Epithelial cell of proximal tubule (primary cell): ENCODE data around the gene KICS2. TPM values are rescaled to one million over a fixed set of nuclear protein-coding genes. Genes with fewer than 3 reads are reported as not detected.

ENCODE experiments used
- DNase-seq: peaks from one replicate; pipeline ENCODE4 v3.0.0-alpha.2; 2011; ENCODE audit warnings: low read depth
- H3K4me3 ChIP-seq: 2 replicates; pipeline ENCODE4 v1.5.1; 2011; ENCODE audit warnings: low read depth, mild to moderate bottlenecking, low read length
- total RNA-seq: library from RNA; depleted of rRNA; stranded (reverse); fragments of >200 nt; gene quantifications from 2 replicates; pipeline ENCODE4 v1.2.3, GENCODE V29; 2015
- TF ChIP-seq, protein P1 (sequence below): conservative IDR thresholded peaks from 2 replicates; pipeline ENCODE4 v1.5.1; 2012; ENCODE audit warnings: low read depth, mild to moderate bottlenecking, low read length

KICS2 gene
- total RNA-seq, 1 donor from 2014 or later = 4.8 TPM

DNA sequence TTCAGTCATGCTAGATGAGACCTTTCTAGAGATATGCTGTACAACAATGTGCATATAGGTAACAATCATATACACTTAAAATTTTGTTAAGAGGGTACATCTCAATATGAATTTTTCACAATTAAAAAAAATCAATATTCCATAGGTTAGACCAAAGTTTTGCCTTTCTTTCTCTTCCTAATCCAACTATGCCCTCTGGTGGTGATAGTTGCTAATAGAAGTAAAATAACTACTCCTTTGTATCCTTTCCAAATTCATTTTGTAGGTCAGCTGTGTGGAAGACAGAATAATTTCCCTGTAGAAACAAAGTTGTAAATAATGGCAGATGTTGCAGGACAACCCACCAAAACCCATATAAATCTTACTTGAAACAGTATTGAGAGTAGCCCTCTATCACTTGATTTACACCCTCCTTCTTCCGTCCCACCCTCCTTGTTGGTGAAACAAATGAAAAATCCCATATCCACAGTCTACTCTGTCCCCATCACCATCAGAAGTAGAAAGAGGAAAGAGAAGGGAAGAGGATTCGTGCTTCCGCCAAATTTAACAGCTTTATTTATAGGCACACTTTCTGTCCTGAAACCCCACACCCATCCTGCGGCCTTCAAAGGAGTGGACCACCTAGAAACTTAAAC lies 34.2 kb upstream of the KICS2 start:
- DNase-seq = no peak
- TF ChIP-seq, protein P1, sequence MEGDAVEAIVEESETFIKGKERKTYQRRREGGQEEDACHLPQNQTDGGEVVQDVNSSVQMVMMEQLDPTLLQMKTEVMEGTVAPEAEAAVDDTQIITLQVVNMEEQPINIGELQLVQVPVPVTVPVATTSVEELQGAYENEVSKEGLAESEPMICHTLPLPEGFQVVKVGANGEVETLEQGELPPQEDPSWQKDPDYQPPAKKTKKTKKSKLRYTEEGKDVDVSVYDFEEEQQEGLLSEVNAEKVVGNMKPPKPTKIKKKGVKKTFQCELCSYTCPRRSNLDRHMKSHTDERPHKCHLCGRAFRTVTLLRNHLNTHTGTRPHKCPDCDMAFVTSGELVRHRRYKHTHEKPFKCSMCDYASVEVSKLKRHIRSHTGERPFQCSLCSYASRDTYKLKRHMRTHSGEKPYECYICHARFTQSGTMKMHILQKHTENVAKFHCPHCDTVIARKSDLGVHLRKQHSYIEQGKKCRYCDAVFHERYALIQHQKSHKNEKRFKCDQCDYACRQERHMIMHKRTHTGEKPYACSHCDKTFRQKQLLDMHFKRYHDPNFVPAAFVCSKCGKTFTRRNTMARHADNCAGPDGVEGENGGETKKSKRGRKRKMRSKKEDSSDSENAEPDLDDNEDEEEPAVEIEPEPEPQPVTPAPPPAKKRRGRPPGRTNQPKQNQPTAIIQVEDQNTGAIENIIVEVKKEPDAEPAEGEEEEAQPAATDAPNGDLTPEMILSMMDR = peak; percentile 73
- H3K4me3 ChIP-seq = peak overlapping the region; percentile 12

DNA sequence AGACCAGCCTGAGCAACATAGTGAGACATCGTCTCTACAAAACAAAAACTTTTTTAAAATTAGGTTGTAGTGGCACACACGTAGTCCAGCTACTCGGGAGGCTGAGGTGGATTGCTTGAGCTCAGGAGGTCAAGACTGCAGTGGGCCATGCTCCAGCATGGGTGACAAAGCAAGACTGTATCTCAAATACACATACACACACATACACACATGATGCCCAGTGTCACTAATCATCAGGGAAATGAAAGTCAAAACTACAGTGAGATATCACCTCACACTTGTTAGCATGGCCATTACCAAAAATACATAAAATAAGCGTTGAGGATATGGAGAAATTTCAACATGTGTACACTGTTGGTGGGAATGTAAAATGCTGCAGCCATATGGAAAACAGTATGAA lies 33.2 kb upstream of the KICS2 start:
- no peak overlapping the region for H3K4me3 ChIP-seq
- TF ChIP-seq, protein P1 = no peak
- no peak for DNase-seq

DNA sequence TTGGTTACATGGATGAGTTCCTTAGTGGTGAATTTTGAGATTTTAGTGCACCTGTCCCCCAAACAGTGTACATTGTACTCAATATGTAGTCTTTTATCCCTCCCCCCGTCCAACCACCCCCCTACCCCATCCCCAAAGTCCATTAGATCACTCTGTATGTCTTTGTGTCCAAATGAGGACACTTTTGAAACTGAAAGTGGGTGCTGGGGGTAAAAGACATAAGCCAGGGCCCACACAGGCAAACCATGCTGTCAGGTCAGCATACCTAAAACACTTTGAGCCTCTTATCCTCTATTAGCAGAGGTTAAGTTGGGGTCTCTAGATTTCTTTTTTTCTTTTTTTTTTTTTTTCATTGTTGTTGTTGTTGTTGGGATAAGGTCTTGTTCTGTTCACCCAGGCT lies 31.3 kb upstream of the KICS2 start:
- no peak for DNase-seq
- H3K4me3 ChIP-seq = no peak overlapping the region
- TF ChIP-seq, protein P1 = no peak

DNA sequence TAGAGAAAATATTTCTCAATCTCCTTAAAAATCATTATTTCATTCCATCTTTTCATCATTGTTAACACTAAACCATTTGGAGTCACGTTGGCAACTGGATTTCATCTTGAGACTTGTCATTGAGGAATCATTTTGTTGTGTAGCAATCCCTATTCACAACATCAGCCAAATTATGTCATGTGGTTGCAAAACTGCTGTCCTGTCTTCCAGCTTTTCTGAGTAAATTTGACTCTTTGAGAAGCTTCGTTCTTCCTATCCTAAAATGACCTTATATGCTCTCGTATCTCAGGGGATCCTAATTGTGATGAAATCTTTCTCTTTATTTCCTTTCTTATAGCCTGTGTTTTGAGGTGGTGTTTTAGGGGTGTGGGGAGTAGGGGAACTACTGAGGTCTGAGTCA lies 30.6 kb upstream of the KICS2 start:
- TF ChIP-seq, protein P1 = no peak
- no peak overlapping the region for H3K4me3 ChIP-seq

DNA sequence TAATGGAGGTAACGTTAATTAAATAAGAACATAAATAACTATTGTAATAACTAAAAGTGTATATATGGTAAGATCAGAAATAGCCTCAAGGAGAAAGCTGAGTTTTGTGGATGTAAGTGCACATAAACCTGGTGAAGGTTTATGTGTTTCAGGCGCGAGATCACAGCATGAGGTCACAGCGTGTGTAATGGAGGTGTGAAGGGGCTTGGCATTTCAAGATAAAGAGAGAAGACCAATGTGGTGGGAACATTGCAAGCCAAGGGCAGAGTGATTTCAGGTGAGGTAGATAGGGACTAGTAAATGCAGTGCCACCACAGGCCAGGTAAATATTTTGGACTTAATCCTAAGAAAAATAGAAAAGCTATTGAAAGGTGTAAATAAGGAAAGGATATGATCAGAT lies 21.7 kb upstream of the KICS2 start:
- TF ChIP-seq, protein P1 = no peak
- H3K4me3 ChIP-seq = no peak overlapping the region
- DNase-seq = no peak

More for the DNA sequence above, 30.6 kb upstream of the KICS2 start:
- no peak for DNase-seq

DNA sequence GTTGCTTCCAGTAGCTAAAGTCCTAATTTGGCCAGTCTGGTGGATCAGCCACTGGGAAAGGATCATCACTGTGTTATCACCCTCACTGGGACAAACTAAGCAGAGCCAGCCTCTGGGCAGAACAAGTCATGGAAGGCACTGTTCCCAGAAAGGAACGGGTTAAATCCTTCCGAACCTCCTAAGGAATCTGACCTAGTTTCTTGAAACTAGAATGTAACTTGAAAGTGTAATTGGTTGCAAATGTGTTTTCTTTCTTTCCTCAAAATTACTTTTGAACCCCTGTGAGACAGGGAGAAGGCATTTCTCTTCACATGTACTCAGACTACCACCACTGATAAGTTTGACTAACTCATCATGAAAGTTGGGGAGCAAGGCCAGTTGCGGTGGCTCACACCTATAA lies 18.7 kb upstream of the KICS2 start:
- H3K4me3 ChIP-seq = no peak overlapping the region
- TF ChIP-seq, protein P1 = no peak
- no peak for DNase-seq

DNA sequence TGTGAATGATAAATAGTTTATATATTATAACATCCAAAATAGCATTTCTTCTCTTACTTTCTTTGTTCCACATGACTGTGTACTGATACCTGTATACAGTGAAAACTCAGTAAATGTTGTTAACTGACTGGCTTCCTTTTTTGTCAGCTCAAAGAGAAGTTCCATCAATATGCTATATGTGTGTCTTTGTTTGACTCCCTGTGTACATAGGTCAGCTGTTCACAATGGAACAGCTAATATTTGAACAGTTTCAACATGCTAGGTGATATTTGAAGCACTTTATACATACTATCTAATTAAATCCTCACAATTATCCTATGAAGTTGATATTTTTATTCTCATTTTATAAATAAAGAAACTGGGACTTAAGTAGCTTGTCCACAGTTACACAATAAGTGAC lies 15.3 kb upstream of the KICS2 start:
- TF ChIP-seq, protein P1 = no peak
- DNase-seq = no peak

More for the DNA sequence above, 15.3 kb upstream of the KICS2 start:
- H3K4me3 ChIP-seq = no peak overlapping the region
